Thoracic aorta (tissue), 2 donors: Measurements from ENCODE around the gene SRSF10. TPM values are rescaled to one million over a fixed set of nuclear protein-coding genes. Genes with fewer than 3 reads are reported as not detected.
"Not testable (repeated sequence)": the region's sequence is repeated elsewhere in the genome, so short reads cannot be mapped to it uniquely, and the experiment has no call there.

ENCODE experiments used
- ATAC-seq: fragments of 150-250 bp; one replicate; pipeline ENCODE4 v1.8.0; 2017; ENCODE audit warnings: low read depth; ENCODE audit not compliant: insufficient number of reproducible peaks, low FRiP score
- DNase-seq: peaks from one replicate; pipeline ENCODE4 v3.0.0-alpha.2; 2020; ENCODE audit warnings: low spot score
- H3K27ac ChIP-seq, 2 donors: fragments of 200-600 bp; sonication (generic); 1 replicate in 1 of 2; 2 replicates in 1 of 2; pipeline ENCODE4 v1.5.1; 2016; ENCODE audit warnings: mild to moderate bottlenecking in 2 of 2, moderate library complexity in 2 of 2
- H3K27me3 ChIP-seq: fragments of 200-600 bp; sonication (generic); replicated peaks from 2 replicates; pipeline ENCODE4 v1.6.0; 2016; ENCODE audit warnings: mild to moderate bottlenecking; ENCODE audit not compliant: insufficient read depth
- H3K36me3 ChIP-seq: fragments of 200-600 bp; sonication (generic); one replicate; pipeline ENCODE4 v1.5.1; 2016
- H3K4me1 ChIP-seq, 2 donors: fragments of 200-600 bp; sonication (generic); 1 replicate in 1 of 2; 2 replicates in 1 of 2; pipeline versions ENCODE4 v1.5.1 to v1.6.0; 2016; ENCODE audit warnings: low read depth in 2 of 2, mild to moderate bottlenecking in 1 of 2; ENCODE audit not compliant: control insufficient read depth in 1 of 2
- H3K4me3 ChIP-seq: fragments of 200-600 bp; sonication (generic); 2 replicates; pipeline ENCODE4 v1.5.1; 2016; ENCODE audit warnings: mild to moderate bottlenecking
- H3K9me3 ChIP-seq: fragments of 200-600 bp; sonication (generic); 2 replicates; pipeline ENCODE4 v1.5.1; 2016
- total RNA-seq, 2 donors: library from RNA; depleted of rRNA; stranded (reverse); fragments of >200 nt; gene quantifications; one replicate each; pipeline versions ENCODE4 v1.1.0 to v1.2.3, GENCODE V29; 2016
- TF ChIP-seq, protein P1 (sequence below): fragments of 200-600 bp; sonication (generic); IDR thresholded peaks from one replicate; pipeline ENCODE4 v1.5.1; 2019; ENCODE audit warnings: antibody characterized with exemption

Gene SRSF10
- total RNA-seq, 2 donors from 2014 or later = 73.9 to 126 TPM

DNA sequence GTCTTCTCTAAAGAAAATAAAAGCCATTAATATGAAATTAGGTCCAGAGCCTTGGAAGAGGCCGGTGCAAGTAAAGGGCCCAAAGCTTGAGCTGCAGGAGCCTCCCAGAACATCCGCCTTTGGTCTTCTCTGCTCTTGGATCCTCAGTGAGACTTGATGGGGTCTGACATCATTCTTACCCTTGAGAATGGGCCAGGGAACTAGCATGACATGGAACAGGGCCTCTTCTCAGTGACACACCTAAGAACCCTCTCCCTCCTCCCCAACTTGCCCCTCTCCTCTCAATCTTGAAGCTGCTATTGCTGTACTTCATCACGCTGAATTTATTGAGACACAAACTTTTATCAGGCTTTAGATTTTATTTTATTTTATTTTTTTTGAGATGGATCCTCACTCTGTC, 40.3 kb upstream of the SRSF10 start:
- no peak for DNase-seq

DNA sequence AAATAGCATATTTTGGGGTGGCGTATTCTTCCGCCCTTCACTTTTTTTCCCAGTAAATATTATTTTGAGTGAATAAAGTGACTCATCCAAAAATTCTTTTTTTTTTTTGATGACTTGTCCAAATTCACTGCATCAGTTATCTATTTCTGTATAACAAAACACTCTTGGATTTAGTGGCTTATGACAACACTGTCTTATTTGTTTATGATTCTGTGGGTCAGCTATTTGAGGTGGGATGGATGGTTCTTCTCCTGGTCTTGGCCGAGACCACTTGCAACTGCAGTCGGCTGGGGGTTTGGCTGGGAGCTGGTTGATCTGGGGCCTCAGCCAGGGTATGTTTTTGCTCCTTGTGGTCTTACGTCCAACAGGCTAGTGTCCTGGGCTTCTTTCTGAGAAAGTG, 39.9 kb upstream of the SRSF10 start:
- Histone ChIP-seq H3K27me3 (no peaks in the 10 kb centered on the region), H3K36me3 (no peaks in the 10 kb centered on the region), H3K27ac (peak overlapping the region; percentile 93 to 95), H3K4me1 (peaks cover 61 to 72% of the 10 kb centered on the region in 2 donors), H3K9me3 (no peaks in the 10 kb centered on the region), H3K4me3 (peak overlapping the region; percentile 58)
- ATAC-seq = no peak
- TF ChIP-seq, protein P1, sequence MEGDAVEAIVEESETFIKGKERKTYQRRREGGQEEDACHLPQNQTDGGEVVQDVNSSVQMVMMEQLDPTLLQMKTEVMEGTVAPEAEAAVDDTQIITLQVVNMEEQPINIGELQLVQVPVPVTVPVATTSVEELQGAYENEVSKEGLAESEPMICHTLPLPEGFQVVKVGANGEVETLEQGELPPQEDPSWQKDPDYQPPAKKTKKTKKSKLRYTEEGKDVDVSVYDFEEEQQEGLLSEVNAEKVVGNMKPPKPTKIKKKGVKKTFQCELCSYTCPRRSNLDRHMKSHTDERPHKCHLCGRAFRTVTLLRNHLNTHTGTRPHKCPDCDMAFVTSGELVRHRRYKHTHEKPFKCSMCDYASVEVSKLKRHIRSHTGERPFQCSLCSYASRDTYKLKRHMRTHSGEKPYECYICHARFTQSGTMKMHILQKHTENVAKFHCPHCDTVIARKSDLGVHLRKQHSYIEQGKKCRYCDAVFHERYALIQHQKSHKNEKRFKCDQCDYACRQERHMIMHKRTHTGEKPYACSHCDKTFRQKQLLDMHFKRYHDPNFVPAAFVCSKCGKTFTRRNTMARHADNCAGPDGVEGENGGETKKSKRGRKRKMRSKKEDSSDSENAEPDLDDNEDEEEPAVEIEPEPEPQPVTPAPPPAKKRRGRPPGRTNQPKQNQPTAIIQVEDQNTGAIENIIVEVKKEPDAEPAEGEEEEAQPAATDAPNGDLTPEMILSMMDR = no peak
- no peak for DNase-seq

More for the DNA sequence above, 40.3 kb upstream of the SRSF10 start:
- Histone ChIP-seq H3K9me3 (no peaks in the 10 kb centered on the region), H3K4me3 (peak overlapping the region; percentile 5), H3K4me1 (peaks cover 57 to 69% of the 10 kb centered on the region in 2 donors), H3K27me3 (no peaks in the 10 kb centered on the region), H3K36me3 (no peaks in the 10 kb centered on the region), H3K27ac (peak overlapping the region; percentile 93 to 95)
- TF ChIP-seq, protein P1 = no peak
- ATAC-seq = no peak

DNA sequence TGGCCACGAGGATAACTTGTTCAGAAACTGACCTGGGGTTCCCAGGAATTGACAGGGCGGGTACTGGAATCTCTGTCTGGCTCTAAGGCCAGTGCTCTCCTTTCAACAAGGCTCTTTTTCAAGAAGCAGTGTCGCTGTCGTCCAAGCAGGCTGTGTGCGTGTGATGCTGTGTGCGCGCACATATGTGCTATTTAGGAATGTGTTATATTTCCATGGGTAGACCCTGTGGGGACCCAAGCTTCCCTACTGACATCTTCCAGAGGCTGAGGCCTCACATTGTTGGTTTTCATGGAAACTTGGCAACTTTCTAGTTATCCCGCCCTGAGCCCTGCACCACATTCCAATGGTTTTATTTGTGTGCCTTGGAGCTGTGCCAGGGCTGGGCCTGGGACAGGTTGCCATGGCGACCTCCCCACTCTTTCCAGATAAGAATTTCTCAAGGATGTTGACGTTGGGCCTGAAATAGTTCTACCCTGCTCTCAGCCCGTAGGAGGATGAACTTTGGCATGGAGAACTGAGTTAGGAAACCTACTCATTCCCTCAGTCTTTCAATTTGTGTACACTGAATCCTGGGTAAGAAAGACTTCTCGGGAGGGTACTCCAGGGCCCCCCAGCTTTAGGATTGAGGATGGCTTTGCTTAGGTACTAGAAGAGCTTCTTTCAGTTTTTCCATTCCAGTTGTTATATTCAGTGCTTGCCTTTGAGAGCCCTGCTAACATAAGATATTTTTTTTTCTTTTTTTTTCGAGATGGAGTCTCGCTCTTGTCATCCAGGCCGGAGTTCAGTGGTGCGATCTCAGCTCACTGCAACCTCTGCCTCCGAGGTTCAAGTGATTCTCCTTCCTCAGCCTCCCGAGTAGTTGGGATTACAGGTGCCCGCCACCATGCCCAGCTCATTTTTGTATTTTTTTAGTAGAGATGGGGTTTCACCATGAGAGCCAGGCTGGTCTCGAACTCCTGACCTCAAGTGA, 38.8 kb upstream of the SRSF10 start:
- peak; percentile 94 for ATAC-seq
- peak overlapping the region; percentile 58 for H3K4me3 ChIP-seq

DNA sequence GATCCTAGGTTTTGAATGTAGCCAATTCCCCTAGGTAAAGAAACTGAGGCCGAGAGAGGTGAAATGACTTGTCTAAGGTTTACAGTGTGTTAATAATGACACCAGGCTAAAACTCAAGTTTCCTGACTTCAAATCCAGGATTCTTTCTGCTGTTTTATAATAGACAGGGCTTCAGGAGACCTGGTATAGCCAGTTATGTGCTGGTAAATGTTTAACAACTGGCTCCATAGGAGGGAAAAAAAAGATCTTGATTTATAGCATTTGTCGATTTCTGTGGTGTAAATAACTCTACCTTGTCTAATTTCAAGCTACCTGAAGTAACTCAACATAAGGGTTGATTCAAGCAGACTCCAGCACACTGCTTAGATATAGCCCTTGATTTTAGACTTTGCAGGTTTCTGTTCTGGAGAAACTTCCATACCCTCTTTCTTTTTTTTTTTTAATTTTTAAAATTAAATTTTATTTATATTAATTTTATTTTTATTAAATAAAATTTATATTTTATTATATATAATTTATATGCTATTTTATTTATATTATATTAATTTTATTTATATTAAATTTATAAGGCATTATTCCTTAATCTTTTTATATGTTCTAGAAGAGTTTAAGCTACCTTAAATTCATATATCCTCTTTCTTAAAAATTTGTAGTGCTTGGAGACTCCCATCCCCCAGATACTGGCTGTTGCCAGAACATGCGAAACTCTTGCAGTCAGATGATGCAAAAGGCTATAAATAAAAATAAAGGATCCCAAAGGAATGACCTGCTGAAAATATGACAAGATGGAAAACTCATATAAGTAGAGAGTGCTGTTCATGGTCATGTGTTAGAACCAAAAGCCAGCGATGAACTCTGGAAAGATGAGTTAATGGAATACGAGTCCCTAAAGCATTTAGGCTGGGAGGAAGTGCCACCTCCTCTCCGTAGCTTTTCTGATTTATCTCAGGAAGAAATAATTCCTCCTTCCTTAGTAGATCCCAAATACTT, 35.4 kb upstream of the SRSF10 start:
- TF ChIP-seq, protein P1 = no peak
- ATAC-seq (peak; percentile 34), DNase-seq (no peak)
- no peaks in the 10 kb centered on the region for H3K27me3 ChIP-seq
- H3K4me3 ChIP-seq = peak overlapping the region; percentile 20
- no peaks in the 10 kb centered on the region for H3K9me3 ChIP-seq
- peaks cover 50 to 62% of the 10 kb centered on the region in 2 donors for H3K4me1 ChIP-seq
- peak overlapping the region; percentile 80 to 95 for H3K27ac ChIP-seq
- no peaks in the 10 kb centered on the region for H3K36me3 ChIP-seq

More for the DNA sequence above, 38.8 kb upstream of the SRSF10 start:
- TF ChIP-seq, protein P1 = no peak
- peak; percentile 98 for DNase-seq
- no peaks in the 10 kb centered on the region for H3K9me3 ChIP-seq
- H3K4me1 ChIP-seq = peaks cover 65 to 77% of the 10 kb centered on the region in 2 donors
- H3K27me3 ChIP-seq = no peaks in the 10 kb centered on the region
- H3K36me3 ChIP-seq = no peaks in the 10 kb centered on the region
- H3K27ac ChIP-seq = peak overlapping the region; percentile 93 to 95

DNA sequence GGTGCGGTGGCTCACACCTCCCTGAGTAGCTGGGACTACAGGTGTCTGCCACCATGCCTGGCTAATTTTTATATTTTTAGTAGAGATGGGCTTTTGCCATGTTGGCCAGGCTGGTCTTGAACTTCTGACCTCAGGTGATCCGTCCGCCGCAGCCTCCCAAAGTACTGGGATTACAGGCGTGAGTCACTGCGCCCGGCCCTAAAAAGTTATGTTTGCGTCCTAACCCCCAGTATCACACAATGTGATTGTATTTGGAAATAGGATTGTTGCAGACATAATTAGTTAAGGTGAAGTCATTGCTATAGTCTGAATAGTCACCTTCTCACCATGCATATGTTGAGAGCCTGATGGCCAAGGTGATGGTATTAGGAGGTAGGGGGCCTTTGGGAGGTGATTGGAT, 32.8 kb upstream of the SRSF10 start:
- not testable (repeated sequence) for H3K27me3 ChIP-seq, H3K4me3 ChIP-seq, ATAC-seq, H3K9me3 ChIP-seq, H3K27ac ChIP-seq, H3K36me3 ChIP-seq, DNase-seq
- peaks cover 47 to 67% of the 10 kb centered on the region in 2 donors for H3K4me1 ChIP-seq
